GM23338 (cell line): ENCODE data around the gene TMEM30B. TPM values are rescaled to one million over a fixed set of nuclear protein-coding genes. Genes with fewer than 3 reads are reported as not detected.

ENCODE experiments used
- ATAC-seq: fragments of 200-7000 bp; cut with Tn5 transposase; 3 replicates; pipeline ENCODE4 v1.9.1; 2020
- DNase-seq: peaks from one replicate; pipeline ENCODE4 v3.0.0-alpha.2; 2015; ENCODE audit warnings: low spot score
- H2AFZ ChIP-seq: fragments of 200-600 bp; sonication (generic); 2 replicates; pipeline ENCODE4 v1.8.0; 2016; ENCODE audit warnings: antibody characterized with exemption, mild to moderate bottlenecking, moderate library complexity
- H3F3A ChIP-seq: fragments of 200-600 bp; sonication (generic); replicated peaks from 2 replicates; pipeline ENCODE4 v1.8.0; 2017; ENCODE audit warnings: antibody characterized with exemption, mixed run types, low read depth
- H3K27ac ChIP-seq: fragments of 200-600 bp; sonication (generic); 2 replicates; pipeline ENCODE4 v1.6.1; 2016; ENCODE audit warnings: low read depth
- H3K27me3 ChIP-seq: fragments of 200-600 bp; sonication (generic); 2 replicates; pipeline ENCODE4 v1.8.0; 2016; ENCODE audit warnings: mild to moderate bottlenecking, mixed run types, moderate library complexity; ENCODE audit not compliant: insufficient read depth
- H3K36me3 ChIP-seq: fragments of 200-600 bp; sonication (generic); 2 replicates; pipeline ENCODE4 v1.8.0; 2016; ENCODE audit warnings: mild to moderate bottlenecking; ENCODE audit not compliant: insufficient read depth
- H3K4me1 ChIP-seq: fragments of 200-600 bp; sonication (generic); 2 replicates; pipeline ENCODE4 v1.8.0; 2016; ENCODE audit warnings: mild to moderate bottlenecking, moderate library complexity; ENCODE audit not compliant: insufficient read depth
- H3K4me2 ChIP-seq: fragments of 200-600 bp; sonication (generic); 2 replicates; pipeline ENCODE4 v1.7.1; 2017; ENCODE audit warnings: mixed run types
- H3K4me3 ChIP-seq: fragments of 200-600 bp; sonication (generic); 2 replicates; pipeline ENCODE4 v1.6.1; 2016; ENCODE audit warnings: mixed run types
- H3K79me2 ChIP-seq: fragments of 200-600 bp; sonication (generic); replicated peaks from 2 replicates; pipeline ENCODE4 v1.8.0; 2017; ENCODE audit warnings: mild to moderate bottlenecking; ENCODE audit not compliant: insufficient read depth
- H3K9me2 ChIP-seq: fragments of 200-600 bp; sonication (generic); 2 replicates; pipeline ENCODE4 v1.8.0; 2017; ENCODE audit not compliant: insufficient read depth
- H4K20me1 ChIP-seq: fragments of 200-600 bp; sonication (generic); replicated peaks from 2 replicates; pipeline ENCODE4 v1.8.0; 2017; ENCODE audit warnings: mild to moderate bottlenecking; ENCODE audit not compliant: insufficient read depth
- H3K27ac Mint-ChIP-seq: 2 replicates; pipeline ENCODE4 v1.8.0; 2020; ENCODE audit warnings: inconsistent platforms, mild to moderate bottlenecking, moderate library complexity, mixed read lengths
- H3K27me3 Mint-ChIP-seq: 3 replicates; pipeline ENCODE4 v1.8.0; 2022; ENCODE audit warnings: low read depth, mild to moderate bottlenecking, moderate library complexity, mixed read lengths, inconsistent platforms; ENCODE audit not compliant: insufficient read depth, poor library complexity
- H3K36me3 Mint-ChIP-seq: 3 replicates; pipeline ENCODE4 v1.8.0; 2021; ENCODE audit warnings: low read depth, mild to moderate bottlenecking, inconsistent platforms, moderate library complexity, mixed read lengths
- H3K4me1 Mint-ChIP-seq: 3 replicates; pipeline ENCODE4 v1.8.0; 2020; ENCODE audit warnings: mild to moderate bottlenecking, inconsistent platforms, mixed read lengths
- H3K4me3 Mint-ChIP-seq: 3 replicates; pipeline ENCODE4 v1.8.0; 2021; ENCODE audit warnings: moderate library complexity, mild to moderate bottlenecking, inconsistent platforms, mixed read lengths
- H3K9me3 Mint-ChIP-seq: 3 replicates; pipeline ENCODE4 v1.8.0; 2020; ENCODE audit warnings: moderate library complexity, mild to moderate bottlenecking, inconsistent platforms, mixed read lengths
- CREB1 ChIP-seq: fragments of 250-450 bp; sonication (Bioruptor Pico); IDR thresholded peaks from 2 replicates; pipeline ENCODE4 v1.5.0; 2020; ENCODE audit warnings: low read depth, mild to moderate bottlenecking, moderate library complexity
- EZH2phosphoT487 ChIP-seq: fragments of 200-600 bp; sonication (generic); IDR thresholded peaks from one replicate; pipeline ENCODE4 v1.8.1; 2018; ENCODE audit warnings: antibody characterized with exemption; ENCODE audit not compliant: unreplicated experiment
- NANOG ChIP-seq: IDR thresholded peaks from 2 replicates; pipeline ENCODE4 v1.6.1; 2016; ENCODE audit warnings: antibody characterized with exemption, borderline replicate concordance
- POLR2AphosphoS5 ChIP-seq: IDR thresholded peaks from 2 replicates; pipeline ENCODE4 v1.6.1; 2016; ENCODE audit warnings: antibody characterized with exemption, low read depth
- polyA plus RNA-seq: library from polyadenylated mRNA; unstranded; fragments of >200 nt; fragmentation: Nextera tagmentation; extraction: Ambion mirVana; gene quantifications from 2 replicates; pipeline ENCODE4 v1.2.1, GENCODE V29; 2016
- total RNA-seq: library from RNA; depleted of rRNA; stranded (reverse); fragments of >200 nt; shearing (Covaris generic); gene quantifications from 2 replicates; pipeline ENCODE4 v1.2.3, GENCODE V29; 2014
- TF ChIP-seq, protein P1 (sequence below): fragments of 250-450 bp; sonication (Bioruptor Pico); IDR thresholded peaks from 2 replicates; pipeline ENCODE4 v1.5.0; 2020; ENCODE audit warnings: mild to moderate bottlenecking, moderate library complexity
- TF ChIP-seq, protein P2 (sequence below): IDR thresholded peaks from one replicate; pipeline ENCODE4 v1.6.1; 2018; ENCODE audit warnings: antibody characterized with exemption; ENCODE audit not compliant: unreplicated experiment
- TF ChIP-seq, protein P3 (sequence below), 2 experiments: fragments of 200-600 bp in 1 of 2; sonication (generic) in 1 of 2; conservative IDR thresholded peaks; 2 replicates each; pipeline versions ENCODE4 v1.5.1 to v1.6.1; 2016 to 2017; ENCODE audit warnings: antibody characterized with exemption in 2 of 2, low read depth in 2 of 2, mild to moderate bottlenecking in 2 of 2, moderate library complexity in 1 of 2
- TF ChIP-seq, protein P4 (sequence below): IDR thresholded peaks from 2 replicates; pipeline ENCODE4 v1.6.1; 2016; ENCODE audit warnings: antibody characterized with exemption

The TMEM30B gene
- total and polyA plus RNA-seq, 2 experiments from 2014 or later, result 7.2 to 22.9 TPM

DNA sequence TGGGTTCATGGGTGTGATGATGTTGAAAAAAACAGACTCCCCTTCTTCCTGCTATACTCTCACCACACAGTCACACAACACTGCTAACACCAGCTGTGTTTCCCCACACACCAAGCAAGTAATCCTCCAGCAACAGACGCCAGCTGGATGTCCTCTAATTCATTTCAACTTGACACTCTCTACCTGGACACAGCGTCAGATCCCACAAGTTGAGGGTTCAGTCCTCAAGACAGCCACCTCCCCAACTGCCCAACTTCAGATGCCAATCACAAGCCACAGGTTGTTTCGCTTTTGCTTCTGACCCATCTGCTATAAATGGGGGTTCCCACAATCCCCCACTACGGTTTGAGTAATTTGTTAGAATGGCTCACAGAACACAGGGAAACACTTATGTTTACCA lies 49.3 kb downstream of the TMEM30B start:
- no peaks in the 10 kb centered on the region for H3K27me3 Mint-ChIP-seq
- Histone ChIP-seq H3K36me3 (no peaks in the 10 kb centered on the region), H3K4me3 (no peak overlapping the region), H4K20me1 (no peaks in the 10 kb centered on the region), H3K9me2 (no peaks in the 10 kb centered on the region), H3K4me2 (no peak overlapping the region), H3K4me1 (peaks cover 16% of the 10 kb centered on the region), H3K79me2 (no peaks in the 10 kb centered on the region), H3K27me3 (no peaks in the 10 kb centered on the region), H3K27ac (no peak overlapping the region), H2AFZ (no peak overlapping the region), H3F3A (no peaks in the 10 kb centered on the region)
- H3K4me1 Mint-ChIP-seq, result peaks cover 20% of the 10 kb centered on the region
- ATAC-seq, result no peak
- H3K9me3 Mint-ChIP-seq, result no peaks in the 10 kb centered on the region
- no peak for DNase-seq
- TF ChIP-seq EZH2phosphoT487 (no peak), CREB1 (no peak), NANOG (no peak), POLR2AphosphoS5 (no peak)
- TF ChIP-seq, protein P1, sequence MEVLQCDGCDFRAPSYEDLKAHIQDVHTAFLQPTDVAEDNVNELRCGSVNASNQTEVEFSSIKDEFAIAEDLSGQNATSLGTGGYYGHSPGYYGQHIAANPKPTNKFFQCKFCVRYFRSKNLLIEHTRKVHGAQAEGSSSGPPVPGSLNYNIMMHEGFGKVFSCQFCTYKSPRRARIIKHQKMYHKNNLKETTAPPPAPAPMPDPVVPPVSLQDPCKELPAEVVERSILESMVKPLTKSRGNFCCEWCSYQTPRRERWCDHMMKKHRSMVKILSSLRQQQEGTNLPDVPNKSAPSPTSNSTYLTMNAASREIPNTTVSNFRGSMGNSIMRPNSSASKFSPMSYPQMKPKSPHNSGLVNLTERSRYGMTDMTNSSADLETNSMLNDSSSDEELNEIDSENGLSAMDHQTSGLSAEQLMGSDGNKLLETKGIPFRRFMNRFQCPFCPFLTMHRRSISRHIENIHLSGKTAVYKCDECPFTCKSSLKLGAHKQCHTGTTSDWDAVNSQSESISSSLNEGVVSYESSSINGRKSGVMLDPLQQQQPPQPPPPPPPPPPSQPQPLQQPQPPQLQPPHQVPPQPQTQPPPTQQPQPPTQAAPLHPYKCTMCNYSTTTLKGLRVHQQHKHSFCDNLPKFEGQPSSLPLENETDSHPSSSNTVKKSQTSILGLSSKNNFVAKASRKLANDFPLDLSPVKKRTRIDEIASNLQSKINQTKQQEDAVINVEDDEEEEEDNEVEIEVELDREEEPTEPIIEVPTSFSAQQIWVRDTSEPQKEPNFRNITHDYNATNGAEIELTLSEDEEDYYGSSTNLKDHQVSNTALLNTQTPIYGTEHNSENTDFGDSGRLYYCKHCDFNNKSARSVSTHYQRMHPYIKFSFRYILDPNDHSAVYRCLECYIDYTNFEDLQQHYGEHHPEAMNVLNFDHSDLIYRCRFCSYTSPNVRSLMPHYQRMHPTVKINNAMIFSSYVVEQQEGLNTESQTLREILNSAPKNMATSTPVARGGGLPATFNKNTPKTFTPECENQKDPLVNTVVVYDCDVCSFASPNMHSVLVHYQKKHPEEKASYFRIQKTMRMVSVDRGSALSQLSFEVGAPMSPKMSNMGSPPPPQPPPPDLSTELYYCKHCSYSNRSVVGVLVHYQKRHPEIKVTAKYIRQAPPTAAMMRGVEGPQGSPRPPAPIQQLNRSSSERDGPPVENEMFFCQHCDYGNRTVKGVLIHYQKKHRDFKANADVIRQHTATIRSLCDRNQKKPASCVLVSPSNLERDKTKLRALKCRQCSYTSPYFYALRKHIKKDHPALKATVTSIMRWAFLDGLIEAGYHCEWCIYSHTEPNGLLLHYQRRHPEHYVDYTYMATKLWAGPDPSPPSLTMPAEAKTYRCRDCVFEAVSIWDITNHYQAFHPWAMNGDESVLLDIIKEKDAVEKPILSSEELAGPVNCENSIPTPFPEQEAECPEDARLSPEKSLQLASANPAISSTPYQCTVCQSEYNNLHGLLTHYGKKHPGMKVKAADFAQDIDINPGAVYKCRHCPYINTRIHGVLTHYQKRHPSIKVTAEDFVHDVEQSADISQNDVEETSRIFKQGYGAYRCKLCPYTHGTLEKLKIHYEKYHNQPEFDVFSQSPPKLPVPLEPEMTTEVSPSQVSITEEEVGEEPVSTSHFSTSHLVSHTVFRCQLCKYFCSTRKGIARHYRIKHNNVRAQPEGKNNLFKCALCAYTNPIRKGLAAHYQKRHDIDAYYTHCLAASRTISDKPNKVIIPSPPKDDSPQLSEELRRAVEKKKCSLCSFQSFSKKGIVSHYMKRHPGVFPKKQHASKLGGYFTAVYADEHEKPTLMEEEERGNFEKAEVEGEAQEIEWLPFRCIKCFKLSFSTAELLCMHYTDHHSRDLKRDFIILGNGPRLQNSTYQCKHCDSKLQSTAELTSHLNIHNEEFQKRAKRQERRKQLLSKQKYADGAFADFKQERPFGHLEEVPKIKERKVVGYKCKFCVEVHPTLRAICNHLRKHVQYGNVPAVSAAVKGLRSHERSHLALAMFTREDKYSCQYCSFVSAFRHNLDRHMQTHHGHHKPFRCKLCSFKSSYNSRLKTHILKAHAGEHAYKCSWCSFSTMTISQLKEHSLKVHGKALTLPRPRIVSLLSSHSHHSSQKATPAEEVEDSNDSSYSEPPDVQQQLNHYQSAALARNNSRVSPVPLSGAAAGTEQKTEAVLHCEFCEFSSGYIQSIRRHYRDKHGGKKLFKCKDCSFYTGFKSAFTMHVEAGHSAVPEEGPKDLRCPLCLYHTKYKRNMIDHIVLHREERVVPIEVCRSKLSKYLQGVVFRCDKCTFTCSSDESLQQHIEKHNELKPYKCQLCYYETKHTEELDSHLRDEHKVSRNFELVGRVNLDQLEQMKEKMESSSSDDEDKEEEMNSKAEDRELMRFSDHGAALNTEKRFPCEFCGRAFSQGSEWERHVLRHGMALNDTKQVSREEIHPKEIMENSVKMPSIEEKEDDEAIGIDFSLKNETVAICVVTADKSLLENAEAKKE (CRISPR knock-in tag), result no peak
- TF ChIP-seq, protein P2, sequence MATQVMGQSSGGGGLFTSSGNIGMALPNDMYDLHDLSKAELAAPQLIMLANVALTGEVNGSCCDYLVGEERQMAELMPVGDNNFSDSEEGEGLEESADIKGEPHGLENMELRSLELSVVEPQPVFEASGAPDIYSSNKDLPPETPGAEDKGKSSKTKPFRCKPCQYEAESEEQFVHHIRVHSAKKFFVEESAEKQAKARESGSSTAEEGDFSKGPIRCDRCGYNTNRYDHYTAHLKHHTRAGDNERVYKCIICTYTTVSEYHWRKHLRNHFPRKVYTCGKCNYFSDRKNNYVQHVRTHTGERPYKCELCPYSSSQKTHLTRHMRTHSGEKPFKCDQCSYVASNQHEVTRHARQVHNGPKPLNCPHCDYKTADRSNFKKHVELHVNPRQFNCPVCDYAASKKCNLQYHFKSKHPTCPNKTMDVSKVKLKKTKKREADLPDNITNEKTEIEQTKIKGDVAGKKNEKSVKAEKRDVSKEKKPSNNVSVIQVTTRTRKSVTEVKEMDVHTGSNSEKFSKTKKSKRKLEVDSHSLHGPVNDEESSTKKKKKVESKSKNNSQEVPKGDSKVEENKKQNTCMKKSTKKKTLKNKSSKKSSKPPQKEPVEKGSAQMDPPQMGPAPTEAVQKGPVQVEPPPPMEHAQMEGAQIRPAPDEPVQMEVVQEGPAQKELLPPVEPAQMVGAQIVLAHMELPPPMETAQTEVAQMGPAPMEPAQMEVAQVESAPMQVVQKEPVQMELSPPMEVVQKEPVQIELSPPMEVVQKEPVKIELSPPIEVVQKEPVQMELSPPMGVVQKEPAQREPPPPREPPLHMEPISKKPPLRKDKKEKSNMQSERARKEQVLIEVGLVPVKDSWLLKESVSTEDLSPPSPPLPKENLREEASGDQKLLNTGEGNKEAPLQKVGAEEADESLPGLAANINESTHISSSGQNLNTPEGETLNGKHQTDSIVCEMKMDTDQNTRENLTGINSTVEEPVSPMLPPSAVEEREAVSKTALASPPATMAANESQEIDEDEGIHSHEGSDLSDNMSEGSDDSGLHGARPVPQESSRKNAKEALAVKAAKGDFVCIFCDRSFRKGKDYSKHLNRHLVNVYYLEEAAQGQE, result no peak
- TF ChIP-seq, protein P3, sequence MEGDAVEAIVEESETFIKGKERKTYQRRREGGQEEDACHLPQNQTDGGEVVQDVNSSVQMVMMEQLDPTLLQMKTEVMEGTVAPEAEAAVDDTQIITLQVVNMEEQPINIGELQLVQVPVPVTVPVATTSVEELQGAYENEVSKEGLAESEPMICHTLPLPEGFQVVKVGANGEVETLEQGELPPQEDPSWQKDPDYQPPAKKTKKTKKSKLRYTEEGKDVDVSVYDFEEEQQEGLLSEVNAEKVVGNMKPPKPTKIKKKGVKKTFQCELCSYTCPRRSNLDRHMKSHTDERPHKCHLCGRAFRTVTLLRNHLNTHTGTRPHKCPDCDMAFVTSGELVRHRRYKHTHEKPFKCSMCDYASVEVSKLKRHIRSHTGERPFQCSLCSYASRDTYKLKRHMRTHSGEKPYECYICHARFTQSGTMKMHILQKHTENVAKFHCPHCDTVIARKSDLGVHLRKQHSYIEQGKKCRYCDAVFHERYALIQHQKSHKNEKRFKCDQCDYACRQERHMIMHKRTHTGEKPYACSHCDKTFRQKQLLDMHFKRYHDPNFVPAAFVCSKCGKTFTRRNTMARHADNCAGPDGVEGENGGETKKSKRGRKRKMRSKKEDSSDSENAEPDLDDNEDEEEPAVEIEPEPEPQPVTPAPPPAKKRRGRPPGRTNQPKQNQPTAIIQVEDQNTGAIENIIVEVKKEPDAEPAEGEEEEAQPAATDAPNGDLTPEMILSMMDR (conservative IDR thresholded peaks at IDR 0.05; ENCODE audit: low read depth in 2 of 2), result no peak
- TF ChIP-seq, protein P4, sequence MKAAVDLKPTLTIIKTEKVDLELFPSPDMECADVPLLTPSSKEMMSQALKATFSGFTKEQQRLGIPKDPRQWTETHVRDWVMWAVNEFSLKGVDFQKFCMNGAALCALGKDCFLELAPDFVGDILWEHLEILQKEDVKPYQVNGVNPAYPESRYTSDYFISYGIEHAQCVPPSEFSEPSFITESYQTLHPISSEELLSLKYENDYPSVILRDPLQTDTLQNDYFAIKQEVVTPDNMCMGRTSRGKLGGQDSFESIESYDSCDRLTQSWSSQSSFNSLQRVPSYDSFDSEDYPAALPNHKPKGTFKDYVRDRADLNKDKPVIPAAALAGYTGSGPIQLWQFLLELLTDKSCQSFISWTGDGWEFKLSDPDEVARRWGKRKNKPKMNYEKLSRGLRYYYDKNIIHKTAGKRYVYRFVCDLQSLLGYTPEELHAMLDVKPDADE, result no peak
- no peak overlapping the region for H3K4me3 Mint-ChIP-seq
- peaks cover 3% of the 10 kb centered on the region; the same call in 1 of the 3 replicates for H3K36me3 Mint-ChIP-seq
- H3K27ac Mint-ChIP-seq, result no peak overlapping the region; the same call in 1 of the 2 replicates
